Mesendoderm (in vitro differentiated cells): ENCODE data around the gene ANO9.

ENCODE experiments used
- DNase-seq: peaks from one replicate; pipeline ENCODE4 v3.0.0; 2013
- H2AK5ac ChIP-seq: 2 replicates; pipeline ENCODE4 v1.6.1; 2013; ENCODE audit warnings: low read length, inconsistent platforms
- H2BK120ac ChIP-seq: 2 replicates; pipeline ENCODE4 v1.6.1; 2013; ENCODE audit warnings: low read depth, mild to moderate bottlenecking, low read length, moderate library complexity, mixed read lengths
- H2BK15ac ChIP-seq: replicated peaks from 2 replicates; pipeline ENCODE4 v1.6.1; 2013; ENCODE audit warnings: low read depth, mild to moderate bottlenecking, moderate library complexity
- H2BK5ac ChIP-seq: 2 replicates; pipeline ENCODE4 v1.6.1; 2013; ENCODE audit warnings: low read length, inconsistent platforms
- H3K18ac ChIP-seq: 2 replicates; pipeline ENCODE4 v1.6.1; 2013; ENCODE audit warnings: mild to moderate bottlenecking, low read length, mixed read lengths
- H3K23ac ChIP-seq: one replicate; pipeline ENCODE4 v1.6.1; 2013; ENCODE audit warnings: low read length
- H3K27ac ChIP-seq: 2 replicates; pipeline ENCODE4 v1.5.1; 2013; ENCODE audit warnings: low read depth, mild to moderate bottlenecking, inconsistent platforms, low read length, moderate library complexity
- H3K27me3 ChIP-seq: 2 replicates; pipeline ENCODE4 v1.6.1; 2013; ENCODE audit warnings: low read length, control low read depth, mild to moderate bottlenecking, inconsistent platforms; ENCODE audit not compliant: insufficient read depth, poor library complexity
- H3K36me3 ChIP-seq: 2 replicates; pipeline ENCODE4 v1.6.1; 2013; ENCODE audit warnings: low read length, inconsistent platforms; ENCODE audit not compliant: control insufficient read depth, insufficient read depth
- H3K4ac ChIP-seq: one replicate; pipeline ENCODE4 v1.6.1; 2013; ENCODE audit warnings: low read depth, mild to moderate bottlenecking, low read length, moderate library complexity
- H3K4me1 ChIP-seq: 2 replicates; pipeline ENCODE4 v1.6.1; 2013; ENCODE audit warnings: low read depth, low read length, inconsistent platforms; ENCODE audit not compliant: control insufficient read depth
- H3K4me2 ChIP-seq: 2 replicates; pipeline ENCODE4 v1.6.1; 2013; ENCODE audit warnings: low read length
- H3K4me3 ChIP-seq: 2 replicates; pipeline ENCODE4 v1.5.1; 2013; ENCODE audit warnings: mild to moderate bottlenecking, low read length
- H3K56ac ChIP-seq: one replicate; pipeline ENCODE4 v1.6.1; 2013; ENCODE audit warnings: low read length
- H3K79me1 ChIP-seq: 2 replicates; pipeline ENCODE4 v1.6.1; 2013; ENCODE audit warnings: low read length, inconsistent platforms
- H3K79me2 ChIP-seq: 2 replicates; pipeline ENCODE4 v1.6.1; 2013; ENCODE audit warnings: mild to moderate bottlenecking, low read length; ENCODE audit not compliant: control insufficient read depth, insufficient read depth
- H3K9ac ChIP-seq: 2 replicates; pipeline ENCODE4 v1.6.1; 2013; ENCODE audit warnings: low read length, inconsistent platforms
- H4K5ac ChIP-seq: one replicate; pipeline ENCODE4 v1.6.1; 2013; ENCODE audit warnings: low read length
- H4K8ac ChIP-seq: one replicate; pipeline ENCODE4 v1.6.1; 2013; ENCODE audit warnings: low read depth, mild to moderate bottlenecking, control low read depth, low read length, moderate library complexity
- WGBS: extraction: QIAGEN DNeasy Blood & Tissue Kit; methylation state at CpG from one replicate; pipeline ENCODE4 v1.1.7; 2013; ENCODE audit warnings: low lambda C conversion rate, missing lambda C conversion rate; ENCODE audit not compliant: insufficient coverage; ENCODE audit errors: extremely low coverage; 5-methylcytosine and 5-hydroxymethylcytosine counted together

The ANO9 gene

GRCh38 chr11:408154-409007 is 33.4 kb downstream of the ANO9 start:
- Histone ChIP-seq H3K4me1 (no peaks in the 10 kb centered on the region), H2BK5ac (no peak overlapping the region), H3K9ac (no peak overlapping the region), H2AK5ac (no peak overlapping the region), H2BK15ac (no peak overlapping the region), H2BK120ac (no peak overlapping the region), H3K23ac (no peak overlapping the region), H4K5ac (no peak overlapping the region), H3K4me3 (no peak overlapping the region), H3K18ac (no peak overlapping the region), H3K56ac (no peak overlapping the region), H3K4me2 (no peak overlapping the region), H4K8ac (no peak overlapping the region), H3K79me2 (no peaks in the 10 kb centered on the region), H3K36me3 (no peaks in the 10 kb centered on the region), H3K27me3 (no peaks in the 10 kb centered on the region), H3K79me1 (no peaks in the 10 kb centered on the region), H3K4ac (no peak overlapping the region), H3K27ac (no peak overlapping the region)
- no peak for DNase-seq
- no CpG with 5 or more reads among the region's 15 CpGs for WGBS

GRCh38 chr11:407651-408123 is 34.1 kb downstream of the ANO9 start:
- Histone ChIP-seq H3K18ac (no peak overlapping the region), H3K23ac (no peak overlapping the region), H3K4me3 (no peak overlapping the region), H3K56ac (peak overlapping the region; percentile 67), H3K36me3 (no peaks in the 10 kb centered on the region), H2AK5ac (no peak overlapping the region), H3K27me3 (no peaks in the 10 kb centered on the region), H2BK120ac (no peak overlapping the region), H4K8ac (no peak overlapping the region), H2BK15ac (no peak overlapping the region), H3K79me2 (no peaks in the 10 kb centered on the region), H3K4me2 (no peak overlapping the region), H3K4me1 (no peaks in the 10 kb centered on the region), H3K27ac (no peak overlapping the region), H2BK5ac (no peak overlapping the region), H3K4ac (no peak overlapping the region), H3K9ac (no peak overlapping the region), H4K5ac (no peak overlapping the region), H3K79me1 (no peaks in the 10 kb centered on the region)
- WGBS, result no CpG with 5 or more reads among the region's 28 CpGs
- no peak for DNase-seq

- Histone ChIP-seq H2AK5ac (no peak overlapping the region), H2BK15ac (no peak overlapping the region), H3K36me3 (no peaks in the 10 kb centered on the region), H3K4me2 (peak overlapping the region; percentile 32), H3K4me1 (no peaks in the 10 kb centered on the region), H2BK5ac (no peak overlapping the region), H4K8ac (peak overlapping the region; percentile 5), H3K4me3 (peak overlapping the region; percentile 1), H3K79me1 (no peaks in the 10 kb centered on the region), H3K4ac (peak overlapping the region; percentile 26), H3K9ac (peak overlapping the region; percentile 54), H3K79me2 (no peaks in the 10 kb centered on the region), H4K5ac (no peak overlapping the region), H3K27ac (no peak overlapping the region), H3K27me3 (no peaks in the 10 kb centered on the region), H2BK120ac (no peak overlapping the region), H3K23ac (no peak overlapping the region), H3K56ac (peak overlapping the region; percentile 84), H3K18ac (peak overlapping the region; percentile 43)
- DNase-seq, result peak; percentile 89
- WGBS, result no CpG with 5 or more reads among the region's 91 CpGs
These were observed 34.8 kb downstream of the ANO9 start for GRCh38 chr11:406796-407650.

GRCh38 chr11:405954-406795 is 35.6 kb downstream of the ANO9 start:
- H2BK15ac ChIP-seq, result no peak overlapping the region
- no peak overlapping the region for H4K8ac ChIP-seq
- H3K18ac ChIP-seq, result peak overlapping the region; percentile 43
- peak overlapping the region; percentile 26 for H3K4ac ChIP-seq
- H3K27me3 ChIP-seq, result no peaks in the 10 kb centered on the region
- H2BK120ac ChIP-seq, result no peak overlapping the region
- no peaks in the 10 kb centered on the region for H3K4me1 ChIP-seq
- no peak overlapping the region for H3K23ac ChIP-seq
- peak overlapping the region; percentile 54 for H3K9ac ChIP-seq
- no peaks in the 10 kb centered on the region for H3K79me2 ChIP-seq
- no CpG with 5 or more reads among the region's 47 CpGs for WGBS
- H2AK5ac ChIP-seq, result no peak overlapping the region
- H3K27ac ChIP-seq, result no peak overlapping the region
- H3K56ac ChIP-seq, result peak overlapping the region; percentile 84
- no peak overlapping the region for H2BK5ac ChIP-seq
- H3K36me3 ChIP-seq, result no peaks in the 10 kb centered on the region
- no peaks in the 10 kb centered on the region for H3K79me1 ChIP-seq
- H3K4me2 ChIP-seq, result peak overlapping the region; percentile 32
- no peak overlapping the region for H4K5ac ChIP-seq
- no peak for DNase-seq
- H3K4me3 ChIP-seq, result no peak overlapping the region

GRCh38 chr11:405323-405953 is 36.4 kb downstream of the ANO9 start:
- H3K4me2 ChIP-seq, result no peak overlapping the region
- no peak overlapping the region for H3K9ac ChIP-seq
- H2BK120ac ChIP-seq, result no peak overlapping the region
- no peaks in the 10 kb centered on the region for H3K27me3 ChIP-seq
- peak overlapping the region; percentile 34 for H3K56ac ChIP-seq
- no peak overlapping the region for H2BK5ac ChIP-seq
- no peaks in the 10 kb centered on the region for H3K36me3 ChIP-seq
- no peaks in the 10 kb centered on the region for H3K79me2 ChIP-seq
- H3K4ac ChIP-seq, result no peak overlapping the region
- no peak overlapping the region for H3K27ac ChIP-seq
- H2AK5ac ChIP-seq, result no peak overlapping the region
- H3K18ac ChIP-seq, result no peak overlapping the region
- no peaks in the 10 kb centered on the region for H3K4me1 ChIP-seq
- H3K79me1 ChIP-seq, result no peaks in the 10 kb centered on the region
- no peak overlapping the region for H4K5ac ChIP-seq
- H4K8ac ChIP-seq, result no peak overlapping the region
- H3K4me3 ChIP-seq, result no peak overlapping the region
- no peak overlapping the region for H2BK15ac ChIP-seq
- no CpG with 5 or more reads among the region's 17 CpGs for WGBS
- no peak overlapping the region for H3K23ac ChIP-seq
- no peak for DNase-seq
